Trophoblast cell (in vitro differentiated cells and primary cell): Measurements from ENCODE around the gene RNF150.
A peak's percentile ranks its signal among the peaks of the same experiment; 100 is the strongest.

Source experiments
- DNase-seq, 2 donors: peaks; one replicate each; pipeline ENCODE4 v3.0.0-alpha.2; 2016
- H2AFZ ChIP-seq: 2 replicates; pipeline ENCODE4 v1.6.1; 2013; ENCODE audit warnings: low read length, moderate library complexity, mild to moderate bottlenecking; ENCODE audit not compliant: insufficient read depth, poor library complexity
- H2AK5ac ChIP-seq: 2 replicates; pipeline ENCODE4 v1.6.1; 2013; ENCODE audit warnings: mild to moderate bottlenecking, low read length
- H2BK120ac ChIP-seq: 2 replicates; pipeline ENCODE4 v1.6.1; 2013; ENCODE audit warnings: low read length, mild to moderate bottlenecking, moderate library complexity; ENCODE audit not compliant: insufficient read depth, poor library complexity
- H2BK12ac ChIP-seq: 2 replicates; pipeline ENCODE4 v1.6.1; 2013; ENCODE audit warnings: mild to moderate bottlenecking, low read length, moderate library complexity
- H2BK5ac ChIP-seq: 2 replicates; pipeline ENCODE4 v1.6.1; 2013; ENCODE audit warnings: low read length, low read depth, moderate library complexity, mild to moderate bottlenecking; ENCODE audit not compliant: poor library complexity
- H3K14ac ChIP-seq: 2 replicates; pipeline ENCODE4 v1.6.1; 2013; ENCODE audit warnings: mild to moderate bottlenecking, low read length
- H3K18ac ChIP-seq: 2 replicates; pipeline ENCODE4 v1.6.1; 2013; ENCODE audit warnings: mild to moderate bottlenecking, low read length
- H3K23ac ChIP-seq: 2 replicates; pipeline ENCODE4 v1.6.1; 2013; ENCODE audit warnings: low read length
- H3K27ac ChIP-seq: 2 replicates; pipeline ENCODE4 v1.5.1; 2013; ENCODE audit warnings: low read depth, mild to moderate bottlenecking, inconsistent platforms, low read length, moderate library complexity
- H3K27me3 ChIP-seq: 2 replicates; pipeline ENCODE4 v1.6.1; 2013; ENCODE audit warnings: inconsistent platforms, mild to moderate bottlenecking, low read length, moderate library complexity; ENCODE audit not compliant: insufficient read depth
- H3K36me3 ChIP-seq, 2 experiments: 1 replicate in 1 of 2; 2 replicates in 1 of 2; pipeline ENCODE4 v1.6.1; 2013; ENCODE audit warnings: low read length in 2 of 2, mild to moderate bottlenecking in 2 of 2, moderate library complexity in 1 of 2; ENCODE audit not compliant: insufficient read depth in 2 of 2, control insufficient read depth in 1 of 2
- H3K4ac ChIP-seq: 2 replicates; pipeline ENCODE4 v1.6.1; 2013; ENCODE audit warnings: low read depth, mild to moderate bottlenecking, low read length, moderate library complexity
- H3K4me1 ChIP-seq, 2 experiments: 1 replicate in 1 of 2; 2 replicates in 1 of 2; pipeline ENCODE4 v1.6.1; 2013; ENCODE audit warnings: low read length in 2 of 2, mild to moderate bottlenecking in 2 of 2, moderate library complexity in 1 of 2; ENCODE audit not compliant: insufficient read depth in 2 of 2, control insufficient read depth in 1 of 2
- H3K4me2 ChIP-seq: 2 replicates; pipeline ENCODE4 v1.6.1; 2013; ENCODE audit warnings: inconsistent platforms, mild to moderate bottlenecking, low read length, moderate library complexity
- H3K4me3 ChIP-seq: 2 replicates; pipeline ENCODE4 v1.5.1; 2013; ENCODE audit warnings: mild to moderate bottlenecking, low read depth, low read length, inconsistent platforms
- H3K79me1 ChIP-seq: one replicate; pipeline ENCODE4 v1.6.1; 2013; ENCODE audit warnings: low read length
- H3K79me2 ChIP-seq: 2 replicates; pipeline ENCODE4 v1.6.1; 2013; ENCODE audit warnings: low read length, mild to moderate bottlenecking; ENCODE audit not compliant: control insufficient read depth, insufficient read depth, poor library complexity
- H3K9ac ChIP-seq: 2 replicates; pipeline ENCODE4 v1.6.1; 2013; ENCODE audit warnings: mild to moderate bottlenecking, low read length
- H3K9me3 ChIP-seq: 2 replicates; pipeline ENCODE4 v1.6.1; 2013; ENCODE audit warnings: low read depth, mild to moderate bottlenecking, control low read depth, inconsistent platforms, low read length; ENCODE audit not compliant: insufficient read depth
- H4K12ac ChIP-seq: 2 replicates; pipeline ENCODE4 v1.6.1; 2013; ENCODE audit warnings: low read depth, mild to moderate bottlenecking, low read length, moderate library complexity
- H4K8ac ChIP-seq: 2 replicates; pipeline ENCODE4 v1.6.1; 2013; ENCODE audit warnings: low read depth, mild to moderate bottlenecking, low read length, moderate library complexity
- H4K91ac ChIP-seq: one replicate; pipeline ENCODE4 v1.6.1; 2013; ENCODE audit warnings: low read depth, mild to moderate bottlenecking, low read length, moderate library complexity
- WGBS: extraction: QIAGEN DNeasy Blood & Tissue Kit; methylation state at CpG from one replicate; pipeline ENCODE4 v1.1.7; 2013; ENCODE audit warnings: missing lambda C conversion rate; ENCODE audit not compliant: insufficient read length, insufficient coverage; ENCODE audit errors: extremely low coverage; 5-methylcytosine and 5-hydroxymethylcytosine counted together

RNF150 gene

DNA sequence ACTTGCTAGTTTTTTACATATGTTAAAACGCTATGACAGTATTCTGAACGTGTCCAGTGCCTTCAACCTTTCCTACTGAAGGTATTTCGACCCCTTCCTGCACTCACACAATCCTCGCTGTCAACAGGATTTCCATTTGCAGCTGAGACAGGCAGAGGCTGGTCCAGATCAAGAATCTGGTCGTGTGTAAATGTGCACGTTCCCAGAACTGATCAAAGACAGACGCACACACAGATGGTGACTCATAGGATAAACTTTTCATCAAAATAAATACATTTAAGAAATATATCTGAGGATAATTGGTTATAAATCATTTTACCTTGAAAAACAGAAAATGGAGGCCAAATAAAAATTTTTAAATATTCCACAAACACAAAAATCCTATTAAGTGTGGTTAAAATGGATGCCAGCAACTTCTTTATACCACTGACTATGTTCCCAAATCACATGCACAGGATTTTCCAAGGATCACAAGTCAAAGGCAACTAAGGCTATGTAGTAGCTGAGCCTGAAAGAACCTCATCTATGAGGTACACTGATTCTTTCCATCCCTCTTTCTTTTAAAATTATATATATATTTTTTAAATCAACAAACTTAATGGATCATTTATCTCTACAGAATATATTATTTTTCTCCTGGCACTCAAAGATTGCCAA is 85.9 kb downstream of the RNF150 start:
- Histone ChIP-seq H3K14ac (no peak overlapping the region), H4K12ac (no peak overlapping the region), H3K18ac (no peak overlapping the region), H4K8ac (no peak overlapping the region), H3K27me3 (no peaks in the 10 kb centered on the region), H2BK120ac (no peak overlapping the region), H3K9me3 (peaks cover 5% of the 10 kb centered on the region), H4K91ac (no peak overlapping the region), H3K9ac (no peak overlapping the region), H3K79me1 (no peaks in the 10 kb centered on the region), H3K27ac (no peak overlapping the region), H3K23ac (no peak overlapping the region), H2BK12ac (no peak overlapping the region), H3K79me2 (no peaks in the 10 kb centered on the region), H2AK5ac (no peak overlapping the region), H3K4me1 (peaks cover 0 to 2% of the 10 kb centered on the region in 2 experiments), H3K4me2 (no peak overlapping the region), H2AFZ (no peak overlapping the region), H3K4me3 (no peak overlapping the region), H3K4ac (no peak overlapping the region), H3K36me3 (no peaks in the 10 kb centered on the region), H2BK5ac (no peak overlapping the region)
- no peak for DNase-seq
- no CpG with 5 or more reads among the region's 7 CpGs for WGBS

DNA sequence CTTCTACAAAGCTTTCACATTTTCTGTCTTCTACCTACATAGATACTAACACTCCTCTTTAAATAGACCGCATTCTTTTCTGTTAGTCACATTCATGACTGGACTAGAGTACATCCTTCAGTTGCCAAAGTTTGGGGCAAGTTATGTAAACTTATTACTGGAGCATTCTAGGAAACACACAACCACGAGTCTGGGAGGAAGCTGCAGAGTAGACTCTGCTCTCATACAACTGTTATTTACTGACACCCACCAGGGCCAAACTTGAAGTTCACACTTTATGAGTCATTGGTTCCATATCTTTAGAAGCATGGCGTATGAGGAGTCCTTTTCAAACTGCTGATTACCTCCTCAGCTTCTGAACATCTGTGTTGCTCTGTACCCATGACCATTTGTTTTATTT is 87.0 kb downstream of the RNF150 start:
- no peak overlapping the region for H2AK5ac ChIP-seq
- H3K79me1 ChIP-seq: no peaks in the 10 kb centered on the region
- no peaks in the 10 kb centered on the region for H3K27me3 ChIP-seq
- H2BK5ac ChIP-seq: no peak overlapping the region
- no peak overlapping the region for H4K8ac ChIP-seq
- no peak overlapping the region for H3K18ac ChIP-seq
- no peak overlapping the region for H2AFZ ChIP-seq
- H3K9me3 ChIP-seq: peaks cover 5% of the 10 kb centered on the region
- H3K9ac ChIP-seq: no peak overlapping the region
- no peak overlapping the region for H2BK12ac ChIP-seq
- no peak overlapping the region for H3K4ac ChIP-seq
- WGBS: no CpG with 5 or more reads among the region's 3 CpGs
- no peak overlapping the region for H3K23ac ChIP-seq
- H3K36me3 ChIP-seq: no peaks in the 10 kb centered on the region
- no peaks in the 10 kb centered on the region for H3K79me2 ChIP-seq
- H3K14ac ChIP-seq: no peak overlapping the region
- no peak overlapping the region for H3K27ac ChIP-seq
- no peak overlapping the region for H3K4me2 ChIP-seq
- H4K12ac ChIP-seq: no peak overlapping the region
- DNase-seq: peak in 1 of 2 donors; percentile 34
- no peak overlapping the region for H3K4me3 ChIP-seq
- no peak overlapping the region for H2BK120ac ChIP-seq
- no peak overlapping the region for H4K91ac ChIP-seq
- H3K4me1 ChIP-seq: peaks cover 0 to 2% of the 10 kb centered on the region in 2 experiments

- WGBS: 100% methylated on average over 1 of the region's 4 CpGs
- Histone ChIP-seq H3K18ac (no peak overlapping the region), H3K23ac (no peak overlapping the region)
Measured at GRCh38 chr4:141045848-141046247, 87.4 kb downstream of the RNF150 start.

DNA sequence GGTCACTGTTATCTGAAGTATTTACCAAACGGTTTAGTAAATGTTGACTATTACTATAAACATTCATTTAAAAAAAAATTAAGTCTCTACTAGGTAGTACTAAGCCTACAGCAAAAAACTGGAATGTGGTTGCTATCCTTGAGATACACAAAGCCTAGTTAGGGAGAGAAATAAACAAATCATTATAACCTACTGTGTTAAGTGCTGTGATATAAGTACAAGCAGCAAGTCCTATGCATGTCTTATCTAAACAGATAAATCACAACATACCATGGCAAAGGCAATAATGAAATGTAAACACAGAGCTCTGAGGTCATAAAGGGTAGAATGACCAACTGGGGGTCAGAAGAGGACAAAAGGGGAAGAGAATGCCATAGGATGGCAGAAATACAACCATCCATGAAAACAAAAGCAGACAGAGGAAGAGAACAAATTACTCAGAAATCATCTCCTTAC is 92.2 kb downstream of the RNF150 start:
- H2BK120ac ChIP-seq: no peak overlapping the region
- H4K12ac ChIP-seq: no peak overlapping the region
- H3K4me1 ChIP-seq: no peaks in the 10 kb centered on the region
- H3K4ac ChIP-seq: no peak overlapping the region
- no peaks in the 10 kb centered on the region for H3K9me3 ChIP-seq
- no peak overlapping the region for H3K14ac ChIP-seq
- no peak overlapping the region for H2BK5ac ChIP-seq
- H3K79me2 ChIP-seq: no peaks in the 10 kb centered on the region
- no CpG with 5 or more reads among the region's 1 CpG for WGBS
- no peak overlapping the region for H4K91ac ChIP-seq
- no peak overlapping the region for H2BK12ac ChIP-seq
- no peak overlapping the region for H3K9ac ChIP-seq
- no peak overlapping the region for H2AK5ac ChIP-seq
- H2AFZ ChIP-seq: no peak overlapping the region
- no peak overlapping the region for H3K23ac ChIP-seq
- H3K36me3 ChIP-seq: no peaks in the 10 kb centered on the region
- H3K27me3 ChIP-seq: no peaks in the 10 kb centered on the region
- no peak for DNase-seq
- no peak overlapping the region for H3K4me2 ChIP-seq
- no peak overlapping the region for H3K4me3 ChIP-seq
- H3K79me1 ChIP-seq: no peaks in the 10 kb centered on the region
- no peak overlapping the region for H4K8ac ChIP-seq
- no peak overlapping the region for H3K27ac ChIP-seq
- no peak overlapping the region for H3K18ac ChIP-seq

More at GRCh38 chr4:141045848-141046247, 87.4 kb downstream of the RNF150 start:
- Histone ChIP-seq H4K8ac (no peak overlapping the region), H4K91ac (no peak overlapping the region), H2AK5ac (no peak overlapping the region), H3K9ac (no peak overlapping the region), H3K4ac (no peak overlapping the region), H2BK120ac (no peak overlapping the region), H3K9me3 (peaks cover 4% of the 10 kb centered on the region), H3K4me2 (no peak overlapping the region), H3K27ac (no peak overlapping the region), H3K27me3 (no peaks in the 10 kb centered on the region), H3K4me1 (peaks cover 0 to 2% of the 10 kb centered on the region in 2 experiments), H3K79me2 (no peaks in the 10 kb centered on the region), H2AFZ (no peak overlapping the region), H3K36me3 (no peaks in the 10 kb centered on the region), H3K79me1 (no peaks in the 10 kb centered on the region), H2BK12ac (no peak overlapping the region), H3K14ac (no peak overlapping the region), H4K12ac (no peak overlapping the region), H3K4me3 (no peak overlapping the region), H2BK5ac (no peak overlapping the region)
- DNase-seq: no peak
